ENCODE measurements around the gene BLTP3A.
"Not testable (repeated sequence)": the region's sequence is repeated elsewhere in the genome, so short reads cannot be mapped to it uniquely, and the experiment has no call there.

The BLTP3A gene

GRCh38 chr6:34799547-34799946 is 7.7 kb downstream of the BLTP3A start:
- Mint-ChIP-seq H3K4me1 (ENCODE audit: low read depth) (peaks cover 35% of the 10 kb centered on the region), H3K4me3 (no peak overlapping the region), H3K27me3 (no peaks in the 10 kb centered on the region), H3K36me3 (ENCODE audit: low read depth) (peaks cover 22% of the 10 kb centered on the region), H3K27ac (no peak overlapping the region), H3K9me3 (no peaks in the 10 kb centered on the region)
- intact Hi-C loops (cut with micrococcal nuclease): loop anchor here (10.0 kb wide), 2 partner anchors 85 to 105 kb away; partner anchors contain the start of genes ANKS1A, ILRUN and TAF11

GRCh38 chr6:34804543-34804942 is 12.7 kb downstream of the BLTP3A start:
- Mint-ChIP-seq H3K36me3 (ENCODE audit: low read depth) (peaks cover 9% of the 10 kb centered on the region), H3K4me3 (no peak overlapping the region), H3K9me3 (no peaks in the 10 kb centered on the region), H3K27me3 (no peaks in the 10 kb centered on the region), H3K4me1 (ENCODE audit: low read depth) (peaks cover 33% of the 10 kb centered on the region), H3K27ac (peak overlapping the region; percentile 35)
- intact Hi-C loops (cut with micrococcal nuclease): no loop called here

- H3K4me1 Mint-ChIP-seq (ENCODE audit: low read depth): peaks cover 31% of the 10 kb centered on the region
These were observed 13.2 kb downstream of the BLTP3A start for GRCh38 chr6:34805074-34805473.

GRCh38 chr6:34806738-34807453 is 15.0 kb downstream of the BLTP3A start:
- H3K4me1 Mint-ChIP-seq (ENCODE audit: low read depth): peaks cover 20% of the 10 kb centered on the region
- H3K4me3 Mint-ChIP-seq: no peak overlapping the region
- no peaks in the 10 kb centered on the region for H3K9me3 Mint-ChIP-seq
- intact Hi-C loops (cut with micrococcal nuclease): no loop called here
- H3K36me3 Mint-ChIP-seq (ENCODE audit: low read depth): peaks cover 5% of the 10 kb centered on the region
- H3K27ac Mint-ChIP-seq: peak overlapping the region; percentile 36
- H3K27me3 Mint-ChIP-seq: no peaks in the 10 kb centered on the region

More at GRCh38 chr6:34805074-34805473, 13.2 kb downstream of the BLTP3A start:
- H3K27ac Mint-ChIP-seq; H3K4me3 Mint-ChIP-seq; H3K27me3 Mint-ChIP-seq; H3K36me3 Mint-ChIP-seq (ENCODE audit: low read depth); H3K9me3 Mint-ChIP-seq; intact Hi-C loops (cut with micrococcal nuclease): not testable (repeated sequence)

GRCh38 chr6:34808473-34808872 is 16.6 kb downstream of the BLTP3A start:
- H3K36me3 Mint-ChIP-seq (ENCODE audit: low read depth); H3K9me3 Mint-ChIP-seq; intact Hi-C loops (cut with micrococcal nuclease); H3K27me3 Mint-ChIP-seq; H3K4me3 Mint-ChIP-seq; H3K27ac Mint-ChIP-seq: not testable (repeated sequence)
- H3K4me1 Mint-ChIP-seq (ENCODE audit: low read depth): peaks cover 14% of the 10 kb centered on the region

- H3K27me3 Mint-ChIP-seq; H3K36me3 Mint-ChIP-seq (ENCODE audit: low read depth); intact Hi-C loops (cut with micrococcal nuclease); H3K4me3 Mint-ChIP-seq; H3K27ac Mint-ChIP-seq; H3K4me1 Mint-ChIP-seq (ENCODE audit: low read depth); H3K9me3 Mint-ChIP-seq: not testable (repeated sequence)
These were observed 17.5 kb downstream of the BLTP3A start for GRCh38 chr6:34809419-34809818.

- intact Hi-C loops (cut with micrococcal nuclease): no loop called here
- no peak overlapping the region for H3K27ac Mint-ChIP-seq
- peaks cover 7% of the 10 kb centered on the region for H3K4me1 Mint-ChIP-seq (ENCODE audit: low read depth)
- H3K36me3 Mint-ChIP-seq (ENCODE audit: low read depth): no peaks in the 10 kb centered on the region
- no peaks in the 10 kb centered on the region for H3K9me3 Mint-ChIP-seq
- no peak overlapping the region for H3K4me3 Mint-ChIP-seq
- H3K27me3 Mint-ChIP-seq: no peaks in the 10 kb centered on the region
These were observed 18.4 kb downstream of the BLTP3A start for GRCh38 chr6:34810017-34810882.

GRCh38 chr6:34810936-34811632 is 19.2 kb downstream of the BLTP3A start:
- Mint-ChIP-seq H3K27ac (no peak overlapping the region), H3K4me3 (no peak overlapping the region), H3K4me1 (ENCODE audit: low read depth) (peaks cover 7% of the 10 kb centered on the region), H3K9me3 (no peaks in the 10 kb centered on the region), H3K27me3 (no peaks in the 10 kb centered on the region), H3K36me3 (ENCODE audit: low read depth) (no peaks in the 10 kb centered on the region)
- intact Hi-C loops (cut with micrococcal nuclease): no loop called here

- Mint-ChIP-seq H3K36me3 (ENCODE audit: low read depth) (no peaks in the 10 kb centered on the region), H3K27me3 (no peaks in the 10 kb centered on the region), H3K9me3 (no peaks in the 10 kb centered on the region), H3K27ac (no peak overlapping the region), H3K4me3 (no peak overlapping the region), H3K4me1 (ENCODE audit: low read depth) (no peaks in the 10 kb centered on the region)
- intact Hi-C loops (cut with micrococcal nuclease): no loop called here
These were observed 21.3 kb downstream of the BLTP3A start for GRCh38 chr6:34813028-34813713.

- intact Hi-C loops (cut with micrococcal nuclease): no loop called here
- Mint-ChIP-seq H3K36me3 (ENCODE audit: low read depth) (peaks cover 4% of the 10 kb centered on the region), H3K4me1 (ENCODE audit: low read depth) (peaks cover 32% of the 10 kb centered on the region), H3K27ac (peak overlapping the region; percentile 78), H3K9me3 (no peaks in the 10 kb centered on the region), H3K27me3 (no peaks in the 10 kb centered on the region), H3K4me3 (peak overlapping the region; percentile 20)
These were observed 24.9 kb downstream of the BLTP3A start for GRCh38 chr6:34816635-34817301.

GRCh38 chr6:34817446-34817845 is 25.6 kb downstream of the BLTP3A start:
- Mint-ChIP-seq H3K27me3 (no peaks in the 10 kb centered on the region), H3K27ac (peak overlapping the region; percentile 78), H3K9me3 (no peaks in the 10 kb centered on the region), H3K4me1 (ENCODE audit: low read depth) (peaks cover 33% of the 10 kb centered on the region), H3K4me3 (no peak overlapping the region), H3K36me3 (ENCODE audit: low read depth) (peaks cover 11% of the 10 kb centered on the region)
- intact Hi-C loops (cut with micrococcal nuclease): no loop called here

- Mint-ChIP-seq H3K4me1 (ENCODE audit: low read depth) (peaks cover 33% of the 10 kb centered on the region), H3K36me3 (ENCODE audit: low read depth) (peaks cover 27% of the 10 kb centered on the region), H3K27ac (peak overlapping the region; percentile 91)
- intact Hi-C loops (cut with micrococcal nuclease): loop anchor here (1.0 to 2.0 kb wide), 2 partner anchors 26 to 45 kb away; partner anchors contain the start of gene BLTP3A
- not testable (repeated sequence) for H3K27me3 Mint-ChIP-seq, H3K4me3 Mint-ChIP-seq, H3K9me3 Mint-ChIP-seq
These were observed 27.1 kb downstream of the BLTP3A start for GRCh38 chr6:34818872-34819570.
